SK-N-SH (cell line): ENCODE measurements around the gene PIP4K2A. TPM values are rescaled to one million over a fixed set of nuclear protein-coding genes. Genes with fewer than 3 reads are reported as not detected.

ENCODE experiments used
- CTCF ChIA-PET: fragments of 300-600, 350-600 bp; formaldehyde crosslinking; extraction: SDS; loops from one replicate; lab custom pipeline; 2021; lab: Yijun Ruan, JAX
- POLR2A ChIA-PET: fragments of 350-600 bp; sonication (Branson Sonifier 250); formaldehyde crosslinking; extraction: SDS; loops from one replicate; lab custom pipeline; 2020; ENCODE audit warnings: antibody characterized with exemption, inconsistent platforms; lab: Yijun Ruan, JAX
- DNase-seq: peaks from one replicate; pipeline ENCODE4 v3.0.0; 2012
- H2AFZ ChIP-seq: fragments of 200-600 bp; sonication (generic); 2 replicates; pipeline ENCODE4 v1.8.1; 2016; ENCODE audit warnings: antibody characterized with exemption, mild to moderate bottlenecking, low read depth
- H3F3A ChIP-seq: fragments of 200-600 bp; sonication (generic); replicated peaks from 2 replicates; pipeline ENCODE3; 2016; ENCODE audit warnings: antibody characterized with exemption, mild to moderate bottlenecking; ENCODE audit not compliant: insufficient read depth
- H3K27ac ChIP-seq, 2 experiments: fragments of 200-500 bp in 1 of 2; fragments of 200-600 bp in 1 of 2; sonication (Bioruptor generic) in 1 of 2; sonication (generic), shearing (Covaris generic) in 1 of 2; 2 replicates each; pipeline versions ENCODE4 v1.5.1 to v1.6.1; 2014 to 2016; ENCODE audit warnings: low read depth in 2 of 2, inconsistent platforms in 1 of 2, low read length in 1 of 2, mild to moderate bottlenecking in 1 of 2, mixed read lengths in 1 of 2
- H3K27me3 ChIP-seq: fragments of 200-600 bp; sonication (generic), shearing (Covaris generic); 2 replicates; pipeline ENCODE4 v1.6.1; 2016; ENCODE audit warnings: mixed run types; ENCODE audit not compliant: insufficient read depth
- H3K36me3 ChIP-seq, 2 experiments: fragments of 200-500 bp in 1 of 2; fragments of 200-600 bp in 1 of 2; sonication (Bioruptor generic) in 1 of 2; sonication (generic) in 1 of 2; replicated peaks in 1 of 2; 2 replicates each; pipeline versions ENCODE3 to v1.5.1; 2014 to 2016; ENCODE audit warnings: low read length in 1 of 2, mild to moderate bottlenecking in 1 of 2; ENCODE audit not compliant: insufficient read depth in 2 of 2, control insufficient read depth in 1 of 2
- H3K4me1 ChIP-seq, 2 experiments: fragments of 200-500 bp in 1 of 2; fragments of 200-600 bp in 1 of 2; sonication (Bioruptor generic) in 1 of 2; sonication (generic), shearing (Covaris generic) in 1 of 2; 2 replicates each; pipeline versions ENCODE4 v1.5.1 to v1.6.1; 2014 to 2016; ENCODE audit warnings: low read depth in 1 of 2, low read length in 1 of 2, mixed run types in 1 of 2; ENCODE audit not compliant: insufficient read depth in 2 of 2, control insufficient read depth in 1 of 2
- H3K4me2 ChIP-seq: fragments of 200-600 bp; sonication (generic), shearing (Covaris generic); 2 replicates; pipeline ENCODE4 v1.6.1; 2017; ENCODE audit warnings: mixed run types
- H3K4me3 ChIP-seq, 2 experiments: fragments of 200-500 bp in 1 of 2; fragments of 200-600 bp in 1 of 2; sonication (Bioruptor generic) in 1 of 2; sonication (generic), shearing (Covaris generic) in 1 of 2; 2 replicates each; pipeline versions ENCODE4 v1.5.1 to v1.8.1; 2014 to 2016; ENCODE audit warnings: low read depth in 2 of 2, inconsistent platforms in 1 of 2, low read length in 1 of 2, mild to moderate bottlenecking in 1 of 2, mixed read lengths in 1 of 2, moderate library complexity in 1 of 2
- H3K79me2 ChIP-seq: fragments of 200-600 bp; sonication (generic); 2 replicates; pipeline ENCODE4 v1.8.1; 2017; ENCODE audit warnings: mild to moderate bottlenecking; ENCODE audit not compliant: insufficient read depth
- H3K9ac ChIP-seq: fragments of 200-600 bp; sonication (generic); 2 replicates; pipeline ENCODE4 v1.6.1; 2017; ENCODE audit warnings: mixed run types
- H3K9me2 ChIP-seq: fragments of 200-600 bp; sonication (generic); 2 replicates; pipeline ENCODE4 v1.6.1; 2017; ENCODE audit warnings: mixed run types
- H3K9me3 ChIP-seq: fragments of 200-600 bp; sonication (generic); 2 replicates; pipeline ENCODE4 v1.6.1; 2017; ENCODE audit warnings: mixed run types, mild to moderate bottlenecking, moderate library complexity
- H4K20me1 ChIP-seq: fragments of 200-600 bp; sonication (generic); 2 replicates; pipeline ENCODE4 v1.6.1; 2017; ENCODE audit warnings: mild to moderate bottlenecking, mixed run types; ENCODE audit not compliant: insufficient read depth
- CHD2 ChIP-seq: fragments of 150-350 bp; IDR thresholded peaks from 2 replicates; pipeline ENCODE4 v1.6.1; 2018; ENCODE audit warnings: low read length; ENCODE audit not compliant: partially characterized antibody
- ELF1 ChIP-seq: IDR thresholded peaks from 2 replicates; pipeline ENCODE4 v1.4.0; 2012
- EP300 ChIP-seq, 2 experiments: IDR thresholded peaks; 2 replicates each; pipeline versions ENCODE4 v1.4.0 to v1.6.1; 2012; ENCODE audit warnings: borderline replicate concordance in 1 of 2, low read depth in 1 of 2, low read length in 1 of 2
- FOXM1 ChIP-seq: IDR thresholded peaks from 2 replicates; pipeline ENCODE4 v1.4.0; 2012; ENCODE audit warnings: low read depth, mild to moderate bottlenecking
- GATA2 ChIP-seq: sonication (generic); formaldehyde crosslinking; IDR thresholded peaks from 2 replicates; pipeline ENCODE4 v1.5.0; 2020; ENCODE audit warnings: mild to moderate bottlenecking, missing genetic modification reagents
- MAX ChIP-seq: IDR thresholded peaks from 2 replicates; pipeline ENCODE4 v1.4.0; 2012; ENCODE audit warnings: low read depth
- MXI1 ChIP-seq: IDR thresholded peaks from 2 replicates; pipeline ENCODE4 v1.6.1; 2012; ENCODE audit warnings: mild to moderate bottlenecking, low read depth, low read length, improper control_type of control experiment
- NFIC ChIP-seq: IDR thresholded peaks from 2 replicates; pipeline ENCODE4 v1.4.0; 2012; ENCODE audit warnings: borderline replicate concordance
- RAD21 ChIP-seq: IDR thresholded peaks from 2 replicates; pipeline ENCODE4 v1.6.1; 2012; ENCODE audit warnings: mild to moderate bottlenecking, low read length
- SIN3A ChIP-seq: IDR thresholded peaks from 2 replicates; pipeline ENCODE4 v1.6.1; 2012; ENCODE audit warnings: low read depth, mild to moderate bottlenecking, low read length, moderate library complexity, borderline replicate concordance
- SMC3 ChIP-seq: IDR thresholded peaks from 2 replicates; pipeline ENCODE4 v1.6.1; 2012; ENCODE audit warnings: low read depth, low read length, improper control_type of control experiment
- TAF1 ChIP-seq: IDR thresholded peaks from 2 replicates; pipeline ENCODE4 v1.6.1; 2012; ENCODE audit warnings: low read depth, mild to moderate bottlenecking, low read length, moderate library complexity, borderline replicate concordance
- TCF12 ChIP-seq: IDR thresholded peaks from 2 replicates; pipeline ENCODE4 v1.4.0; 2012
- TEAD4 ChIP-seq: IDR thresholded peaks from 2 replicates; pipeline ENCODE4 v1.4.0; 2012; ENCODE audit warnings: mild to moderate bottlenecking, borderline replicate concordance; ENCODE audit not compliant: insufficient read depth
- WGBS: methylation state at CpG from one replicate; pipeline ENCODE4 v1.1.6; 2017; ENCODE audit warnings: low lambda C conversion rate; 5-methylcytosine and 5-hydroxymethylcytosine counted together
- polyA plus RNA-seq, 3 experiments: library from polyadenylated mRNA; depleted of rRNA; stranded (reverse); fragments of >200 nt; gene quantifications; 2 replicates each; pipeline ENCODE4 v1.2.3, GENCODE V29; 2012
- TF ChIP-seq, protein P1 (sequence below): fragments of 150-350 bp; IDR thresholded peaks from 2 replicates; pipeline ENCODE4 v1.6.1; 2017; ENCODE audit warnings: antibody characterized with exemption, low read length, low read depth, borderline replicate concordance
- TF ChIP-seq, protein P2 (sequence below): IDR thresholded peaks from 2 replicates; pipeline ENCODE4; 2012
- TF ChIP-seq, protein P3 (sequence below): IDR thresholded peaks from 2 replicates; pipeline ENCODE4 v1.4.0; 2012; ENCODE audit warnings: low read depth, borderline replicate concordance

PIP4K2A gene
- polyA plus RNA-seq, 1 of the 3 experiments (the other 2 are of a cell fraction): 10.8 TPM

DNA sequence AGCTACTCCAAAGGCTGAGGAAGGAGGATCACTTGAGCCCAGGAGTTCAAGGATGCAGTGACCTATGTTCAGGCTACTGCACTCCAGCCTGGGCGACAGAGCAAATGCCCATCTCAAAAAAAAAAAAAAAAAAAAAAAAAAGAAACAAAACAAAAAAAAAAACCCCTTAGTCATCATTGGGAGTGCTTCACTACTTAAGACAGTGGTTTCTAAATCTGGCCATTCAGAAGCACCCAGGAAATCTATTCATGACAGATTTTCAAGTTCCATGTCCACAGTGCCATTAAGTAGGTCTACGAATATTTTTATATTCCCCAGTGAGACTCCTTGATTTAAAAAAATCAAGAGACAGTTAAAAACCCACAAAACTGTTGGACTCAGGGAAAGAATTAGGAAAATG lies 182.9 kb downstream of the PIP4K2A start:
- no peaks in the 10 kb centered on the region for H3K9me2 ChIP-seq
- H3K27ac ChIP-seq: no peak overlapping the region
- no peak overlapping the region for H3K4me3 ChIP-seq
- peaks cover 0 to 5% of the 10 kb centered on the region in 2 experiments for H3K36me3 ChIP-seq
- TF ChIP-seq GATA2 (no peak), EP300 (IDR thresholded peaks at IDR 0.05; ENCODE audit: borderline replicate concordance in 1 of 2, low read depth in 1 of 2, low read length in 1 of 2) (no peak), SIN3A (no peak), MXI1 (no peak)
- TF ChIP-seq, protein P1, sequence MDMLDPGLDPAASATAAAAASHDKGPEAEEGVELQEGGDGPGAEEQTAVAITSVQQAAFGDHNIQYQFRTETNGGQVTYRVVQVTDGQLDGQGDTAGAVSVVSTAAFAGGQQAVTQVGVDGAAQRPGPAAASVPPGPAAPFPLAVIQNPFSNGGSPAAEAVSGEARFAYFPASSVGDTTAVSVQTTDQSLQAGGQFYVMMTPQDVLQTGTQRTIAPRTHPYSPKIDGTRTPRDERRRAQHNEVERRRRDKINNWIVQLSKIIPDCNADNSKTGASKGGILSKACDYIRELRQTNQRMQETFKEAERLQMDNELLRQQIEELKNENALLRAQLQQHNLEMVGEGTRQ: no peak
- TF ChIP-seq, all 33 proteins: peak for 0
- no peaks in the 10 kb centered on the region for H3K27me3 ChIP-seq
- DNase-seq: no peak
- 95% methylated on average over 2 of the region's 2 CpGs for WGBS
- no peak overlapping the region for H3K4me2 ChIP-seq
- H3K9me3 ChIP-seq: no peaks in the 10 kb centered on the region
- POLR2A ChIA-PET: no interaction called here
- H3K79me2 ChIP-seq: no peaks in the 10 kb centered on the region
- no peaks in the 10 kb centered on the region for H3K4me1 ChIP-seq
- no peaks in the 10 kb centered on the region for H3F3A ChIP-seq
- no peak overlapping the region for H2AFZ ChIP-seq
- no peak overlapping the region for H3K9ac ChIP-seq
- CTCF ChIA-PET: no interaction called here
- H4K20me1 ChIP-seq: no peaks in the 10 kb centered on the region

- no peak for DNase-seq
- Histone ChIP-seq H3K4me2 (no peak overlapping the region), H2AFZ (no peak overlapping the region), H3K9me3 (no peaks in the 10 kb centered on the region), H3K27ac (no peak overlapping the region), H3K27me3 (no peaks in the 10 kb centered on the region), H3K9ac (no peak overlapping the region), H4K20me1 (no peaks in the 10 kb centered on the region), H3K4me3 (no peak overlapping the region), H3F3A (no peaks in the 10 kb centered on the region), H3K4me1 (no peaks in the 10 kb centered on the region; a peak in 1 of 4 replicates), H3K9me2 (no peaks in the 10 kb centered on the region), H3K79me2 (no peaks in the 10 kb centered on the region), H3K36me3 (peaks cover 0 to 2% of the 10 kb centered on the region in 2 experiments)
- 95% methylated on average over 3 of the region's 3 CpGs for WGBS
- ChIA-PET CTCF (no interaction called here), POLR2A (no interaction called here)
- TF ChIP-seq CHD2 (no peak), TAF1 (no peak), SMC3 (no peak), SIN3A (no peak), RAD21 (no peak), TEAD4 (no peak), TCF12 (no peak), NFIC (no peak), MAX (no peak), ELF1 (no peak), FOXM1 (no peak)
- TF ChIP-seq, protein P2, sequence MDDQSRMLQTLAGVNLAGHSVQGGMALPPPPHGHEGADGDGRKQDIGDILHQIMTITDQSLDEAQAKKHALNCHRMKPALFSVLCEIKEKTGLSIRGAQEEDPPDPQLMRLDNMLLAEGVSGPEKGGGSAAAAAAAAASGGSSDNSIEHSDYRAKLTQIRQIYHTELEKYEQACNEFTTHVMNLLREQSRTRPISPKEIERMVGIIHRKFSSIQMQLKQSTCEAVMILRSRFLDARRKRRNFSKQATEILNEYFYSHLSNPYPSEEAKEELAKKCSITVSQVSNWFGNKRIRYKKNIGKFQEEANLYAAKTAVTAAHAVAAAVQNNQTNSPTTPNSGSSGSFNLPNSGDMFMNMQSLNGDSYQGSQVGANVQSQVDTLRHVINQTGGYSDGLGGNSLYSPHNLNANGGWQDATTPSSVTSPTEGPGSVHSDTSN: no peak
- TF ChIP-seq, protein P3, sequence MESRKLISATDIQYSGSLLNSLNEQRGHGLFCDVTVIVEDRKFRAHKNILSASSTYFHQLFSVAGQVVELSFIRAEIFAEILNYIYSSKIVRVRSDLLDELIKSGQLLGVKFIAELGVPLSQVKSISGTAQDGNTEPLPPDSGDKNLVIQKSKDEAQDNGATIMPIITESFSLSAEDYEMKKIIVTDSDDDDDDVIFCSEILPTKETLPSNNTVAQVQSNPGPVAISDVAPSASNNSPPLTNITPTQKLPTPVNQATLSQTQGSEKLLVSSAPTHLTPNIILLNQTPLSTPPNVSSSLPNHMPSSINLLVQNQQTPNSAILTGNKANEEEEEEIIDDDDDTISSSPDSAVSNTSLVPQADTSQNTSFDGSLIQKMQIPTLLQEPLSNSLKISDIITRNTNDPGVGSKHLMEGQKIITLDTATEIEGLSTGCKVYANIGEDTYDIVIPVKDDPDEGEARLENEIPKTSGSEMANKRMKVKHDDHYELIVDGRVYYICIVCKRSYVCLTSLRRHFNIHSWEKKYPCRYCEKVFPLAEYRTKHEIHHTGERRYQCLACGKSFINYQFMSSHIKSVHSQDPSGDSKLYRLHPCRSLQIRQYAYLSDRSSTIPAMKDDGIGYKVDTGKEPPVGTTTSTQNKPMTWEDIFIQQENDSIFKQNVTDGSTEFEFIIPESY: no peak
Measured at GRCh38 chr10:22531008-22531407, 183.4 kb downstream of the PIP4K2A start.
